Measurements from ENCODE around the gene TARDBP. TPM values are rescaled to one million over a fixed set of nuclear protein-coding genes. Genes with fewer than 3 reads are reported as not detected.

The TARDBP gene
- polyA plus RNA-seq, 1 donor from 2014 or later = 129 TPM

GRCh38 chr1:11023201-11023600, 10.7 kb downstream of the TARDBP start:
- H3F3A ChIP-seq (ENCODE audit: insufficient read depth, low read length, poor library complexity, severe bottlenecking) = no peaks in the 10 kb centered on the region
- H4K20me1 ChIP-seq (ENCODE audit: insufficient read depth) = peaks cover 8% of the 10 kb centered on the region
- H3K9me3 ChIP-seq (ENCODE audit: low read length) = no peaks in the 10 kb centered on the region
- no peak overlapping the region for H3K4me3 ChIP-seq (ENCODE audit: low read length)
- H3K27ac ChIP-seq (ENCODE audit: low read length) = no peak overlapping the region
- no peak overlapping the region for H3K9ac ChIP-seq (ENCODE audit: low read length)
- no peak overlapping the region for H3K4me2 ChIP-seq (ENCODE audit: low read length)
- no peaks in the 10 kb centered on the region for H3K27me3 ChIP-seq (ENCODE audit: insufficient read depth, low read depth, low read length)
- peaks cover 14% of the 10 kb centered on the region for H3K36me3 ChIP-seq (ENCODE audit: insufficient read depth, low read length)
- no peaks in the 10 kb centered on the region for H3K9me2 ChIP-seq (ENCODE audit: insufficient read depth, low read length)
- peaks cover 3% of the 10 kb centered on the region for H3K79me2 ChIP-seq (replicated peaks; ENCODE audit: insufficient read depth, low read length)
- no peak overlapping the region for H2AFZ ChIP-seq (ENCODE audit: low read depth, low read length)
- TF ChIP-seq MXI1 (conservative IDR thresholded peaks at IDR 0.05; ENCODE audit: poor library complexity, severe bottlenecking) (no peak), TAF1 (IDR thresholded peaks at IDR 0.05; ENCODE audit: low read depth) (no peak), EZH2 (IDR thresholded peaks at IDR 0.05; ENCODE audit: borderline replicate concordance, insufficient read depth, low read length, poor library complexity, severe bottlenecking) (no peak), POLR2AphosphoS5 (IDR thresholded peaks at IDR 0.05) (no peak), EP300 (conservative IDR thresholded peaks at IDR 0.05; ENCODE audit: poor library complexity, severe bottlenecking) (no peak), CTCF (IDR thresholded peaks at IDR 0.05; ENCODE audit: poor library complexity, severe bottlenecking) (no peak), REST (IDR thresholded peaks at IDR 0.05; ENCODE audit: borderline replicate concordance) (no peak)

GRCh38 chr1:11024154-11024873, 11.9 kb downstream of the TARDBP start:
- Histone ChIP-seq H3K27me3 (ENCODE audit: insufficient read depth, low read depth, low read length) (no peaks in the 10 kb centered on the region), H3F3A (ENCODE audit: insufficient read depth, low read length, poor library complexity, severe bottlenecking) (no peaks in the 10 kb centered on the region), H3K9me2 (ENCODE audit: insufficient read depth, low read length) (no peaks in the 10 kb centered on the region), H2AFZ (ENCODE audit: low read depth, low read length) (no peak overlapping the region), H3K4me2 (ENCODE audit: low read length) (no peak overlapping the region), H3K36me3 (ENCODE audit: insufficient read depth, low read length) (peaks cover 14% of the 10 kb centered on the region), H3K9me3 (ENCODE audit: low read length) (no peaks in the 10 kb centered on the region), H4K20me1 (ENCODE audit: insufficient read depth) (peaks cover 5% of the 10 kb centered on the region), H3K27ac (ENCODE audit: low read length) (no peak overlapping the region), H3K9ac (ENCODE audit: low read length) (no peak overlapping the region), H3K4me3 (ENCODE audit: low read length) (no peak overlapping the region), H3K79me2 (replicated peaks; ENCODE audit: insufficient read depth, low read length) (no peaks in the 10 kb centered on the region)
- TF ChIP-seq TAF1 (IDR thresholded peaks at IDR 0.05; ENCODE audit: low read depth) (no peak), SMC3 (conservative IDR thresholded peaks at IDR 0.05; ENCODE audit: poor library complexity) (no peak), CTCF (IDR thresholded peaks at IDR 0.05; ENCODE audit: poor library complexity, severe bottlenecking) (no peak), EP300 (conservative IDR thresholded peaks at IDR 0.05; ENCODE audit: poor library complexity, severe bottlenecking) (no peak), REST (IDR thresholded peaks at IDR 0.05; ENCODE audit: borderline replicate concordance) (no peak), RAD21 (conservative IDR thresholded peaks at IDR 0.05) (no peak), EZH2 (IDR thresholded peaks at IDR 0.05; ENCODE audit: borderline replicate concordance, insufficient read depth, low read length, poor library complexity, severe bottlenecking) (no peak), POLR2AphosphoS5 (IDR thresholded peaks at IDR 0.05) (no peak), MXI1 (conservative IDR thresholded peaks at IDR 0.05; ENCODE audit: poor library complexity, severe bottlenecking) (no peak)

Measured in neural cell (in vitro differentiated cells).